ENCODE measurements around the gene LGI2.

DNA sequence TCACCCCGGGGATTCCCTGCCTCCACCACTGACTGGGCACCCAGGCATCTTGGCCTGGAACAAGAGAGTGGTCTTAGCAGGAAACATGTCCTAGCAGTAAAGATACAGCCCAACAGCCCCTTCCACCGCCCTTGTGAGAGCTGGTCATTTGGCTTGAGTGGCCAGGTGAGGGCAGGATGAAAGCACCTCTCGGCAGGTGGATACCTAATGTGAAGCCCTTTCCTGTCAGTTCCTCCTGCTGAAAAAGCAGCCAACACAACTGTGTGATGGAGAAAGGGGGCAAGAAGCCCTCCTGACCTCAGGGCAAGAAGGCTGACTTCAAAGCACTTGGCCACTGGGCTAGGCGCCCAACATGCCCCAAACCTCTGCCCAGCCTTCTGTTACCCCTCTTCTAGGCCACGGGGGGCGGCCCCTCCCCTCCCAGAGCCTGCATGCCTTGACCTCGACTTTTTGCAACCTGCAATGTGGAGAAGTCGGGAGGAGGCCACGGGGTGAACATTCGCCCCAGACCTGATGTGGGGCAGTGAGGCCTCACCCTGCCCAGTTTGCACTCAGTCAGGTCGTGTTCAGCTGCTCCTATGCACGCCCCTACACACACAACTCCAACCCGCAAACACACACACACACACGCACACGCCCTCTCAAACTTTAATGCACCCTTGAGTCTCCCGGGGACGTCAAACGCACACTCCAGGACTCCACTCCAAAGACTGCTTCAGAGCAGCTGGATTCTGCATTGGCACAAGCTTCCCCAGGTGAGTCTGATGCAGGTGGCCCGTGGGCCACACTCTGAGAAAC lies 1.1 kb downstream of the LGI2 start:
- TF ChIP-seq MXI1 (IDR thresholded peaks at IDR 0.05; ENCODE audit: low read depth, low read length) (no peak), SIN3A (IDR thresholded peaks at IDR 0.05; ENCODE audit: borderline replicate concordance in 2 of 2, control insufficient read depth in 1 of 2, low read depth in 2 of 2, low read length in 2 of 2) (no peak), RBBP5 (IDR thresholded peaks at IDR 0.05; ENCODE audit: borderline replicate concordance, insufficient read depth, low read length, poor library complexity, severe bottlenecking) (no peak), EP300 (IDR thresholded peaks at IDR 0.05; ENCODE audit: low read length) (no peak), POLR2AphosphoS5 (IDR thresholded peaks at IDR 0.05; ENCODE audit: control insufficient read depth, insufficient read depth, low read depth, low read length) (no peak), RUNX1 (IDR thresholded peaks at IDR 0.05; ENCODE audit: low read depth) (no peak), GABPA (tag; conservative IDR thresholded peaks at IDR 0.05; ENCODE audit: low read depth) (no peak), SRSF9 (IDR thresholded peaks at IDR 0.05; ENCODE audit: borderline replicate concordance, low read depth, low read length) (no peak), CBX1 (IDR thresholded peaks at IDR 0.05; ENCODE audit: low read depth) (no peak)
- TF ChIP-seq, protein P1, sequence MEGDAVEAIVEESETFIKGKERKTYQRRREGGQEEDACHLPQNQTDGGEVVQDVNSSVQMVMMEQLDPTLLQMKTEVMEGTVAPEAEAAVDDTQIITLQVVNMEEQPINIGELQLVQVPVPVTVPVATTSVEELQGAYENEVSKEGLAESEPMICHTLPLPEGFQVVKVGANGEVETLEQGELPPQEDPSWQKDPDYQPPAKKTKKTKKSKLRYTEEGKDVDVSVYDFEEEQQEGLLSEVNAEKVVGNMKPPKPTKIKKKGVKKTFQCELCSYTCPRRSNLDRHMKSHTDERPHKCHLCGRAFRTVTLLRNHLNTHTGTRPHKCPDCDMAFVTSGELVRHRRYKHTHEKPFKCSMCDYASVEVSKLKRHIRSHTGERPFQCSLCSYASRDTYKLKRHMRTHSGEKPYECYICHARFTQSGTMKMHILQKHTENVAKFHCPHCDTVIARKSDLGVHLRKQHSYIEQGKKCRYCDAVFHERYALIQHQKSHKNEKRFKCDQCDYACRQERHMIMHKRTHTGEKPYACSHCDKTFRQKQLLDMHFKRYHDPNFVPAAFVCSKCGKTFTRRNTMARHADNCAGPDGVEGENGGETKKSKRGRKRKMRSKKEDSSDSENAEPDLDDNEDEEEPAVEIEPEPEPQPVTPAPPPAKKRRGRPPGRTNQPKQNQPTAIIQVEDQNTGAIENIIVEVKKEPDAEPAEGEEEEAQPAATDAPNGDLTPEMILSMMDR (IDR thresholded peaks at IDR 0.05 in 2 of 3, conservative IDR thresholded peaks at IDR 0.05 in 1 of 3; ENCODE audit: insufficient read depth in 2 of 3, low read depth in 1 of 3, low read length in 3 of 3), result no peak
- TF ChIP-seq, protein P2, sequence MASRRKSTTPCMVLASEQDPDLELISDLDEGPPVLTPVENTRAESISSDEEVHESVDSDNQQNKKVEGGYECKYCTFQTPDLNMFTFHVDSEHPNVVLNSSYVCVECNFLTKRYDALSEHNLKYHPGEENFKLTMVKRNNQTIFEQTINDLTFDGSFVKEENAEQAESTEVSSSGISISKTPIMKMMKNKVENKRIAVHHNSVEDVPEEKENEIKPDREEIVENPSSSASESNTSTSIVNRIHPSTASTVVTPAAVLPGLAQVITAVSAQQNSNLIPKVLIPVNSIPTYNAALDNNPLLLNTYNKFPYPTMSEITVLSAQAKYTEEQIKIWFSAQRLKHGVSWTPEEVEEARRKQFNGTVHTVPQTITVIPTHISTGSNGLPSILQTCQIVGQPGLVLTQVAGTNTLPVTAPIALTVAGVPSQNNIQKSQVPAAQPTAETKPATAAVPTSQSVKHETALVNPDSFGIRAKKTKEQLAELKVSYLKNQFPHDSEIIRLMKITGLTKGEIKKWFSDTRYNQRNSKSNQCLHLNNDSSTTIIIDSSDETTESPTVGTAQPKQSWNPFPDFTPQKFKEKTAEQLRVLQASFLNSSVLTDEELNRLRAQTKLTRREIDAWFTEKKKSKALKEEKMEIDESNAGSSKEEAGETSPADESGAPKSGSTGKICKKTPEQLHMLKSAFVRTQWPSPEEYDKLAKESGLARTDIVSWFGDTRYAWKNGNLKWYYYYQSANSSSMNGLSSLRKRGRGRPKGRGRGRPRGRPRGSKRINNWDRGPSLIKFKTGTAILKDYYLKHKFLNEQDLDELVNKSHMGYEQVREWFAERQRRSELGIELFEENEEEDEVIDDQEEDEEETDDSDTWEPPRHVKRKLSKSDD (conservative IDR thresholded peaks at IDR 0.05; ENCODE audit: low read length), result no peak
- TF ChIP-seq, protein P3, sequence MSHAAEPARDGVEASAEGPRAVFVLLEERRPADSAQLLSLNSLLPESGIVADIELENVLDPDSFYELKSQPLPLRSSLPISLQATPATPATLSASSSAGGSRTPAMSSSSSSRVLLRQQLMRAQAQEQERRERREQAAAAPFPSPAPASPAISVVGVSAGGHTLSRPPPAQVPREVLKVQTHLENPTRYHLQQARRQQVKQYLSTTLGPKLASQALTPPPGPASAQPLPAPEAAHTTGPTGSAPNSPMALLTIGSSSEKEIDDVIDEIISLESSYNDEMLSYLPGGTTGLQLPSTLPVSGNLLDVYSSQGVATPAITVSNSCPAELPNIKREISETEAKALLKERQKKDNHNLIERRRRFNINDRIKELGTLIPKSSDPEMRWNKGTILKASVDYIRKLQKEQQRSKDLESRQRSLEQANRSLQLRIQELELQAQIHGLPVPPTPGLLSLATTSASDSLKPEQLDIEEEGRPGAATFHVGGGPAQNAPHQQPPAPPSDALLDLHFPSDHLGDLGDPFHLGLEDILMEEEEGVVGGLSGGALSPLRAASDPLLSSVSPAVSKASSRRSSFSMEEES (CRISPR knock-in tag; IDR thresholded peaks at IDR 0.05), result no peak
